ENCODE results near the gene TXNRD3. TPM values are rescaled to one million over a fixed set of nuclear protein-coding genes. Genes with fewer than 3 reads are reported as not detected.

The TXNRD3 gene
- total RNA-seq, 1 experiment from 2014 or later = 22.5 TPM

- Histone ChIP-seq H3K4me3 (no peak overlapping the region), H3K27ac (no peak overlapping the region), H3K9me3 (ENCODE audit: insufficient read depth, low read depth) (no peaks in the 10 kb centered on the region), H3K36me3 (ENCODE audit: low read depth) (no peaks in the 10 kb centered on the region), H4K20me1 (ENCODE audit: insufficient read depth) (no peaks in the 10 kb centered on the region), H3K27me3 (ENCODE audit: insufficient read depth, low read depth) (peaks cover 50% of the 10 kb centered on the region), H3F3A (ENCODE audit: insufficient read depth, low read depth) (no peaks in the 10 kb centered on the region), H2AFZ (no peak overlapping the region), H3K79me2 (ENCODE audit: low read depth) (no peaks in the 10 kb centered on the region), H3K9me2 (ENCODE audit: insufficient read depth) (no peaks in the 10 kb centered on the region), H3K4me1 (replicated peaks; ENCODE audit: insufficient read depth) (no peaks in the 10 kb centered on the region), H3K4me2 (peak overlapping the region; percentile 47; the same call in 1 of the 2 replicates)
- intact Hi-C loops (cut with micrococcal nuclease; ENCODE audit: unreplicated experiment) = loop anchor here (5.0 kb wide), 1 partner anchor 138 kb away; the partner anchor contains the start of gene CHST13
- peak in 1 of 2 experiments; percentile 40 for DNase-seq
- POLR2A ChIA-PET (ENCODE audit: unreplicated experiment) = interaction anchor here (0.6 to 0.7 kb wide), 2 partner anchors 95 to 301 kb away, joined by 3 to 4 read pairs; no protein-coding TSS in a partner anchor
- no TSS peak for BruUV-seq (replicated peaks)
- TF ChIP-seq CTCF (conservative IDR thresholded peaks at IDR 0.05) (no peak; the same call in 1 of the 2 replicates), EZH2 (IDR thresholded peaks at IDR 0.05; ENCODE audit: low read depth) (no peak)
- CTCF ChIA-PET = no interaction called here
Measured at GRCh38 chr3:126659915-126660886, 5.3 kb upstream of the TXNRD3 start.

- no peaks in the 10 kb centered on the region for H3K9me3 ChIP-seq (ENCODE audit: insufficient read depth, low read depth)
- intact Hi-C loops (cut with micrococcal nuclease; ENCODE audit: unreplicated experiment) = no loop called here
- POLR2A ChIA-PET (ENCODE audit: unreplicated experiment) = no interaction called here
- no peaks in the 10 kb centered on the region for H3F3A ChIP-seq (ENCODE audit: insufficient read depth, low read depth)
- no peak for DNase-seq
- peaks cover 6% of the 10 kb centered on the region for H3K79me2 ChIP-seq (ENCODE audit: low read depth)
- BruUV-seq (replicated peaks) = no TSS peak
- H3K9me2 ChIP-seq (ENCODE audit: insufficient read depth) = no peaks in the 10 kb centered on the region
- no peak overlapping the region for H3K4me2 ChIP-seq
- H3K27ac ChIP-seq = no peak overlapping the region
- H3K36me3 ChIP-seq (ENCODE audit: low read depth) = no peaks in the 10 kb centered on the region
- H4K20me1 ChIP-seq (ENCODE audit: insufficient read depth) = no peaks in the 10 kb centered on the region
- CTCF ChIA-PET = no interaction called here
- no peak overlapping the region for H2AFZ ChIP-seq
- peaks cover 6% of the 10 kb centered on the region; the same call in 1 of the 2 replicates for H3K4me1 ChIP-seq (replicated peaks; ENCODE audit: insufficient read depth)
- H3K4me3 ChIP-seq = no peak overlapping the region
- H3K27me3 ChIP-seq (ENCODE audit: insufficient read depth, low read depth) = peaks cover 37% of the 10 kb centered on the region
- TF ChIP-seq CTCF (conservative IDR thresholded peaks at IDR 0.05) (no peak), EZH2 (IDR thresholded peaks at IDR 0.05; ENCODE audit: low read depth) (no peak)
Measured at GRCh38 chr3:126658584-126658983, 3.7 kb upstream of the TXNRD3 start.

- ChIA-PET POLR2A (ENCODE audit: unreplicated experiment) (no interaction called here), CTCF (no interaction called here)
- H3K27ac ChIP-seq = no peak overlapping the region
- H3K4me1 ChIP-seq (replicated peaks; ENCODE audit: insufficient read depth) = peaks cover 10% of the 10 kb centered on the region; the same call in 1 of the 2 replicates
- H3K27me3 ChIP-seq (ENCODE audit: insufficient read depth, low read depth) = peaks cover 31% of the 10 kb centered on the region
- H3K9me2 ChIP-seq (ENCODE audit: insufficient read depth) = no peaks in the 10 kb centered on the region
- H3K9me3 ChIP-seq (ENCODE audit: insufficient read depth, low read depth) = no peaks in the 10 kb centered on the region
- TF ChIP-seq CTCF (conservative IDR thresholded peaks at IDR 0.05) = no peak
- no peak for TF ChIP-seq EZH2 (IDR thresholded peaks at IDR 0.05; ENCODE audit: low read depth)
- no peaks in the 10 kb centered on the region for H4K20me1 ChIP-seq (ENCODE audit: insufficient read depth)
- no peaks in the 10 kb centered on the region for H3F3A ChIP-seq (ENCODE audit: insufficient read depth, low read depth)
- H3K4me3 ChIP-seq = no peak overlapping the region
- intact Hi-C loops (cut with micrococcal nuclease; ENCODE audit: unreplicated experiment) = no loop called here
- no peaks in the 10 kb centered on the region for H3K36me3 ChIP-seq (ENCODE audit: low read depth)
- BruUV-seq (replicated peaks) = no TSS peak
- no peak for DNase-seq
- peaks cover 13% of the 10 kb centered on the region for H3K79me2 ChIP-seq (ENCODE audit: low read depth)
- no peak overlapping the region for H2AFZ ChIP-seq
- no peak overlapping the region for H3K4me2 ChIP-seq
Measured at GRCh38 chr3:126657901-126658300, 3.0 kb upstream of the TXNRD3 start.

Data from PC-9 (cell line).